Lower leg skin (tissue), 3 donors: ENCODE measurements around the gene TEX26.
"Not testable (repeated sequence)": the region's sequence is repeated elsewhere in the genome, so short reads cannot be mapped to it uniquely, and the experiment has no call there.

Source experiments
- POLR2A ChIP-seq, 2 donors: fragments of 450-650 bp; IDR thresholded peaks; one replicate each; pipeline ENCODE4 v1.6.1; 2016 to 2017; ENCODE audit warnings: antibody characterized with exemption in 2 of 2, mild to moderate bottlenecking in 1 of 2, moderate library complexity in 1 of 2
- TF ChIP-seq, protein P1 (sequence below), 3 donors: fragments of 450-650 bp; IDR thresholded peaks; one replicate each; pipeline ENCODE4 v1.5.1; 2016; ENCODE audit warnings: antibody characterized with exemption in 3 of 3, mild to moderate bottlenecking in 3 of 3, moderate library complexity in 2 of 3

DNA sequence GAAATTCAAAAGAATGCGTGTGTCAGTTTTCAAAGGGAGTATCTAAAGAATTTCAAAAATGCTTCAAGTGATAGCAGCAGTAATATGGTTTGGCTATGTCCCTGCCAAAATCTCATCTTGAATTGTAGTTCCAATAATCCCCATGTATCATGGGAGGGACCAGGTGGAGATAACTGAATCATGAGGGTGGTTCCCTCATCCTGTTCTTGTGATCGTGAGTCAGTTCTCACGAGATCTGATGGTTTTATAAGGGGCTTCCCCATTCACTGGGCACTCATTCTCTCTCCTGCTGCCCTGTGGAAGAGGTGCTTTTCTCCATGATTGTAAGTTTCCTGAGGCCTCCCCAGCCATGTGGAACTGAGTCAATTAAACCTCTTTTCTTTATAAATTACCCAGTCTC is 5.3 kb upstream of the TEX26 start:
- TF ChIP-seq, protein P1, sequence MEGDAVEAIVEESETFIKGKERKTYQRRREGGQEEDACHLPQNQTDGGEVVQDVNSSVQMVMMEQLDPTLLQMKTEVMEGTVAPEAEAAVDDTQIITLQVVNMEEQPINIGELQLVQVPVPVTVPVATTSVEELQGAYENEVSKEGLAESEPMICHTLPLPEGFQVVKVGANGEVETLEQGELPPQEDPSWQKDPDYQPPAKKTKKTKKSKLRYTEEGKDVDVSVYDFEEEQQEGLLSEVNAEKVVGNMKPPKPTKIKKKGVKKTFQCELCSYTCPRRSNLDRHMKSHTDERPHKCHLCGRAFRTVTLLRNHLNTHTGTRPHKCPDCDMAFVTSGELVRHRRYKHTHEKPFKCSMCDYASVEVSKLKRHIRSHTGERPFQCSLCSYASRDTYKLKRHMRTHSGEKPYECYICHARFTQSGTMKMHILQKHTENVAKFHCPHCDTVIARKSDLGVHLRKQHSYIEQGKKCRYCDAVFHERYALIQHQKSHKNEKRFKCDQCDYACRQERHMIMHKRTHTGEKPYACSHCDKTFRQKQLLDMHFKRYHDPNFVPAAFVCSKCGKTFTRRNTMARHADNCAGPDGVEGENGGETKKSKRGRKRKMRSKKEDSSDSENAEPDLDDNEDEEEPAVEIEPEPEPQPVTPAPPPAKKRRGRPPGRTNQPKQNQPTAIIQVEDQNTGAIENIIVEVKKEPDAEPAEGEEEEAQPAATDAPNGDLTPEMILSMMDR (IDR thresholded peaks at IDR 0.05), result not testable (repeated sequence)
- not testable (repeated sequence) for TF ChIP-seq POLR2A (IDR thresholded peaks at IDR 0.05)
